ACC112 (cell line): ENCODE data around the gene R3HDML.

ENCODE experiments used
- H2AFZ ChIP-seq: fragments of 200-600 bp; sonication (generic); one replicate; pipeline ENCODE4 v1.6.0; 2017; ENCODE audit warnings: antibody characterized with exemption, low read length; ENCODE audit not compliant: unreplicated experiment
- H3K27ac ChIP-seq: fragments of 200-600 bp; sonication (generic); 2 replicates; pipeline ENCODE4 v1.5.1; 2014; ENCODE audit warnings: low read depth, mild to moderate bottlenecking, antibody characterized with exemption, low read length, moderate library complexity
- H3K27me3 ChIP-seq: fragments of 200-600 bp; sonication (generic); 2 replicates; pipeline ENCODE4 v1.6.1; 2014; ENCODE audit warnings: mild to moderate bottlenecking, antibody characterized with exemption, low read length, moderate library complexity, mixed read lengths; ENCODE audit not compliant: insufficient read depth
- H3K36me3 ChIP-seq: fragments of 200-600 bp; sonication (generic); 2 replicates; pipeline ENCODE4 v1.6.1; 2016; ENCODE audit warnings: mild to moderate bottlenecking, antibody characterized with exemption, low read length, moderate library complexity, mixed read lengths; ENCODE audit not compliant: insufficient read depth
- H3K4me1 ChIP-seq: fragments of 200-600 bp; sonication (generic); one replicate; pipeline ENCODE4 v1.6.1; 2016; ENCODE audit warnings: low read length, mixed read lengths; ENCODE audit not compliant: insufficient read depth, unreplicated experiment, control insufficient read depth
- H3K4me3 ChIP-seq: fragments of 200-600 bp; sonication (generic); 2 replicates; pipeline ENCODE4 v1.5.1; 2014; ENCODE audit warnings: mild to moderate bottlenecking, low read depth, low read length
- H3K79me2 ChIP-seq: fragments of 200-600 bp; sonication (generic); one replicate; pipeline ENCODE4 v1.6.0; 2016; ENCODE audit warnings: low read length; ENCODE audit not compliant: control insufficient read depth, unreplicated experiment, insufficient read depth

R3HDML gene

DNA sequence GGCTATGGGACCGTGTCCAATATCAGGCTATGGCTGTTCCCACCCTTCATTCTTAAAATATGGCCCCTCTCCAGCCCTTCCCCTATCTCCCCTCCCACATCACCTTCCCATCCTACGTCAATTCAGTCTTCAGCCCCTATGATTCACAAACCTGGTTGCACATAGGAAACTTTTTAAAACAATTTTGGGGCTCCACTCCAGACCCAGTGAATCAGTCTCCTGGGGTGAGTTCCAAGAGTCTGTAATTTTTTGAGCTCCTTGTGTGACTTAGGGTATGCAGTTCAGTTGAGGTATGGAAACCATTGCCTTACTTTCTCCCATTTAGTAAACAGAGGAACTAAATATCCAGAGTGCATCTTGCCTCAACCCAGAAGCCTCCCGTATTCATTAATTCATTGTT lies 24.2 kb downstream of the R3HDML start:
- Histone ChIP-seq H3K27ac (no peak overlapping the region), H3K36me3 (no peaks in the 10 kb centered on the region), H3K4me1 (no peaks in the 10 kb centered on the region), H3K27me3 (peaks cover 42% of the 10 kb centered on the region), H3K4me3 (no peak overlapping the region), H3K79me2 (no peaks in the 10 kb centered on the region), H2AFZ (no peak overlapping the region)

DNA sequence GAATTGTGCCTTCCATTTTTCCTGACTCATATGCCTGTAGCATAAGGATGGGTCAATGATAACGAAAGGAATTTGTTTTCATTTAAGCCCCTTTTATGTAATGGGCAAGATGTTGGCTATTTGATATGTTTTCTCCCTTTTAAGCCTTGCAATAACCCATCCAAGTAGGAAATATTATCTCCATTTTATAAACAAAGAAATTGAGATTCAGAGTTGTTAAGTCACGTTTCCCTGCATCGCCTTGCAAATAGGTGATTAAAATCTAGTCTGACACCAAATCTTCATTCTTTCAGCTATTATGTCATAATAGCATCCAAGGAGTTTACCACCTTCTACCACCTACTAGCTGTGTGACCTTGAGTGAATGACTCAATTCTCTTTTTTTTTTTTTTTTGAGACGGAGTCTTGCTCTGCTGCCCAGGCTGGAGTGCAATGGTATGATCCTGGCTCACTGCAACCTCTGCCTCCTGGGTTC lies 25.7 kb downstream of the R3HDML start:
- Histone ChIP-seq H2AFZ (no peak overlapping the region), H3K4me3 (no peak overlapping the region), H3K4me1 (no peaks in the 10 kb centered on the region), H3K27ac (no peak overlapping the region), H3K27me3 (peaks cover 27% of the 10 kb centered on the region), H3K36me3 (no peaks in the 10 kb centered on the region), H3K79me2 (no peaks in the 10 kb centered on the region)

DNA sequence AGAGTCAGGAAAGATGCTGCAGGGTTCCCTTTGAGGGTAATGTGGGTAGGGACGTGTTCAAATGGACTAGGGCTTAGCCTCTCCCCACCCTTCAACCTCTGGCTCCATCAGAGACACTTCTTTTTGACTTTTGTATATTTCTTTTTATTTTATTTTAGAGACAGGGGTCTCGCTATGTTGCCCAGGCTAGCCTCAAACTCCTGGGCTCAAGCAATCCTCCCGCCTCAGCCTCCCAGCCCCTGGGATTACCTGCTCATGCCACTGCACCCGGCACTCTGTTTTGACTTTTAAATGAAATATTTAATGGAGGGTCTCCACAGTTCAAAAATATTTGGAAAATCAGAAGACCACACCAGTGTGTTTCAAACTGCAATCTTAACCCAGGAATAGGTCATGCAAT lies 27.2 kb downstream of the R3HDML start:
- Histone ChIP-seq H3K4me3 (no peak overlapping the region), H2AFZ (no peak overlapping the region), H3K4me1 (no peaks in the 10 kb centered on the region), H3K79me2 (no peaks in the 10 kb centered on the region), H3K36me3 (no peaks in the 10 kb centered on the region), H3K27me3 (peaks cover 16% of the 10 kb centered on the region), H3K27ac (no peak overlapping the region)

DNA sequence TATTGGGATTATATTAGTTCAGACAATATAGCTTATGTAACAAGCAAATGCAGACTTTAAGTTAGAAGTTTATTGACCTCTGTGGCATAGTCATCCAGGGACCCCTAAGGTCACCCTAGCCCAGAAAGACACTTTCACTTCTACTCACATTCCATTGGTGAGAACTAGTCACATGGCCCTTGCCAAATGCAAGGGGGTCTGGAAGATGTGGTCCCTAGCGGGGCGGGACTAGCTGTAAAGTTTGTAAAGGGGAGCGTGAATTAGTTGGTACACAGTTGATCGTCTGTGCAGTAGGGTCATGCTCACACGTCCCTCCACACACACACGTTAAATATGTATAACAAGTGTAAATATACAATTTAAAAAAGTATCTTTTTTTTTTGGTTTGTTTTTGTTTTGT lies 27.9 kb downstream of the R3HDML start:
- Histone ChIP-seq H2AFZ (no peak overlapping the region), H3K4me1 (no peaks in the 10 kb centered on the region), H3K27ac (no peak overlapping the region), H3K4me3 (no peak overlapping the region), H3K79me2 (no peaks in the 10 kb centered on the region), H3K27me3 (peaks cover 9% of the 10 kb centered on the region), H3K36me3 (no peaks in the 10 kb centered on the region)

DNA sequence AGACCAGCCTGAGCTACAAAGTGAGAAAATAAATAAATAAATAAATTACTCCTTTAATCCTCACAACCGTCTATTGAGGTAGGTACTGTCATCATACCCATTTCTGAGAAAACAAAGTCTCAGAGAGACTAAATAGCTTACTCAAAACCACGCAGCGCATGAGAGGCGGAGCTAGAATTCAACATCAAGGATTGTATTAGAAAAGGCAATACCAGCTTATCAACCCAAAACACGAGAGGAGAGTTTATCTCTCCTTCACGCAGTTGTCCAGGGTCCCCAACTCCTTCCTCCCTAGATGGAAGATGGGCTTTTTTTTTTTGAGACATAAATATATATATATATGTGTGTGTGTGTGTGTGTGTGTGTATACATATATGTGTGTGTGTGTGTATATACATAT lies 30.9 kb downstream of the R3HDML start:
- Histone ChIP-seq H3K79me2 (no peaks in the 10 kb centered on the region), H3K36me3 (no peaks in the 10 kb centered on the region), H3K4me1 (no peaks in the 10 kb centered on the region), H3K4me3 (no peak overlapping the region), H3K27ac (no peak overlapping the region), H3K27me3 (peaks cover 6% of the 10 kb centered on the region; the same call in 1 of the 2 replicates), H2AFZ (no peak overlapping the region)

DNA sequence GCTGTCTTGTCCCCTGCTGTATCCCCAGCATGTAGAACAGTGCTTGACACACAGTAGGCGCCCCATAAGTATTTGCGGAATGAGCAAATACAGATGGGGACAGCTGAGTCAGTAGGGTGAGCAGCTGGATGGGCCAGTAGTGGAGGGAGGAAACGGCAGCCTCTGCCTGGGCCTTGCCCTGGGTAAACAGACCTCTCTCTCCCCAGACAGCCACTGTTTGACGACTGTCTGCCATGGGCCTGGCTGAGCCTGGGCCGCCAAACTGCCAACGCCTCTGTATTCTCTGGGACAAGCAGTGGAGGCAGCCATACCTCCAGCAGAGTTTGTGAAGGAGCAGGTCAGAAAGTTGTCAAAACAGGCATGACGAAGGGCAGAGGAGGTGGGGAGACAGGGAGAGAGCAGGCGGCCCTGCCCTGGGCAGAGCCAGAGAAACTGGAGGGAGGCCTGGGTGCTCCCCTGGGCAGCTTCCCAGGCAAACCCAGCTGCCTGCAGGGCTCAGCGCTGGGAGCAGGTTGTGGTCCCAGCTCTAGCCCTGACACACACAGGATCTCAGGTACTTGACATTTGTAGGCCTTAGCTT lies 33.9 kb downstream of the R3HDML start:
- Histone ChIP-seq H3K4me3 (no peak overlapping the region), H3K79me2 (no peaks in the 10 kb centered on the region), H2AFZ (no peak overlapping the region), H3K4me1 (no peaks in the 10 kb centered on the region), H3K27me3 (peaks cover 19% of the 10 kb centered on the region), H3K36me3 (no peaks in the 10 kb centered on the region), H3K27ac (no peak overlapping the region)

GRCh38 chr20:44382641-44383040 lies 45.8 kb downstream of the R3HDML start:
- Histone ChIP-seq H3K79me2 (no peaks in the 10 kb centered on the region), H3K4me1 (no peaks in the 10 kb centered on the region), H3K36me3 (no peaks in the 10 kb centered on the region), H3K4me3 (no peak overlapping the region), H3K27me3 (peaks cover 13% of the 10 kb centered on the region; the same call in 1 of the 2 replicates), H3K27ac (no peak overlapping the region), H2AFZ (no peak overlapping the region)

DNA sequence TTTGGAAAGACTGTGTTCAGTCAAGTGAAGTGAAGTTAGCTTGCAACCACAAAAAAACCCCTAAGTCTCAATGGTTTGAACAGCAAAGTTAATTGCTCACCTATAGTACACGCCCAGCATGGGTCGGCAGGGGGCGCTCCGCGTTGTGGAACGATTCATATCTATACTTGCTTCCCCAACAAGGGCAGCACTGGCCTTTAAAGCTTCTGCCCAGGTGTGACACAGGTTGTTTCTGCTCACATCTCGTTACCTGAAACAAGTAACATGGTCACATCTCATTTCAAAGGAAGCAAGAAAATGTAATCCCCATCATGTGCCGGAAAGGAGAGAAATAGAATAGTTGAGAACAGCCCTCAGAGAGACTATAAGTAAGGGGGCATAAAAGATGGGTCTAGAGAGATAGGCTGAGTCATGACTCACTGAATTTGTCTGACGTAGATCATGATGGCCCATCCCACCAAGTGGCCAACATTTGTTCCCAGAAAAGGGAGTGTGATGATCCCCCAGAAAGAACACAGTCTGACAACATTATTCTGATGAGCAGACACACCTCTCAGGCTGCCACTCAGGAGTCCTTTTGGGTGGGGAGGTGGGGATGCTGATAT lies 47.7 kb downstream of the R3HDML start:
- Histone ChIP-seq H3K36me3 (no peaks in the 10 kb centered on the region), H2AFZ (no peak overlapping the region), H3K27ac (no peak overlapping the region), H3K4me3 (no peak overlapping the region), H3K27me3 (peaks cover 13% of the 10 kb centered on the region; the same call in 1 of the 2 replicates), H3K4me1 (no peaks in the 10 kb centered on the region), H3K79me2 (no peaks in the 10 kb centered on the region)

DNA sequence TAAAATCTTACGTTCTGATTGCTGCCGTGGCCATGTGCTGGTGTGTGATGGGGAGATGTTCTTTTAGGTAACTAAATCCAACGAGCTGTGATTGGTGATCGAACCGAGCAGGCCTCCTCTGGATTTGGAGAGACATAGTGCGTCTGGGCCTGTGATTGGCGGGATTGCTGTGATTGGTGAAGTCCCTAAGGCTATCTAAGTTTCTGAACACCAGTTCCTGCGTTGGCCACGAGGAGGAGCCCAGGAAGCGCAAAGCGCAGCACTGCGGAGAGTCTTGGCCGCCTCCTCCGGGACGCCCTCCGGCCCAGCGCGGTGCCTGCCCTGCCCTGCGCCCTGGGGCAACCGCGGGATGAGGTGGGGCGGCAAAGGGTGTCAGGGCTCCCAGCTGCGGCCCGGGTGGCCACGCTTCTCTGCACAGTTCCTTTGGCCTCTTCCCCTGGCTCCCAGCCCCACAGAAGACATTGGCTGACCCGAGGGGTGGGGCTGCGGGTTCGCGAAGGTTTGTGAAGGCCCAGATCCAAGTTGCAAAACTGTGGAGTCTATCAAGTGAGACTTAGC lies 51.7 kb downstream of the R3HDML start:
- H3K4me1 ChIP-seq = no peaks in the 10 kb centered on the region
- peak overlapping the region; percentile 43; the same call in 1 of the 2 replicates for H3K4me3 ChIP-seq
- no peaks in the 10 kb centered on the region for H3K79me2 ChIP-seq
- H3K27me3 ChIP-seq = no peaks in the 10 kb centered on the region
- H3K36me3 ChIP-seq = no peaks in the 10 kb centered on the region
- H2AFZ ChIP-seq = peak overlapping the region; percentile 62
- no peak overlapping the region for H3K27ac ChIP-seq

DNA sequence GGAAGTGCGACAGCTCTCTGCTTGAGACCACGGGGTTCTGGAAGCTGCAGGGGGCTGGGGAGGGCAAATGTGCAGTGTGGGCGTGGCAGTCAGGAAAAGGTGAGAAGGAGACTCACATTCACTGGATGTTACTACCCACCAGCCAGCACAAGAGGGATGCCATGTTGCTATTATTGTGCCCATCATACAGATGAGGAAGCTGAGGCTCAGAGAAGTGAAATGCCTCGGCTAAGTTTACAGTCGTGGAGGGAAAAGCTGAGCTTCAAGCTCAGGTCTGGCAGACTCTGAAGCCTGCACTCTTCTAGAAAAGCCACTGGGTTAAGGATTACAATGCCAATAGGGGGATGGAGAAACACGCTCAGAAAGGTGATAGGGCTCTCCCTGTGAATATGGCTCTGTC lies 53.0 kb downstream of the R3HDML start:
- no peaks in the 10 kb centered on the region for H3K27me3 ChIP-seq
- H3K36me3 ChIP-seq = no peaks in the 10 kb centered on the region
- no peak overlapping the region for H3K27ac ChIP-seq
- H2AFZ ChIP-seq = no peak overlapping the region
- no peaks in the 10 kb centered on the region for H3K4me1 ChIP-seq
- H3K79me2 ChIP-seq = no peaks in the 10 kb centered on the region
- no peak overlapping the region for H3K4me3 ChIP-seq

DNA sequence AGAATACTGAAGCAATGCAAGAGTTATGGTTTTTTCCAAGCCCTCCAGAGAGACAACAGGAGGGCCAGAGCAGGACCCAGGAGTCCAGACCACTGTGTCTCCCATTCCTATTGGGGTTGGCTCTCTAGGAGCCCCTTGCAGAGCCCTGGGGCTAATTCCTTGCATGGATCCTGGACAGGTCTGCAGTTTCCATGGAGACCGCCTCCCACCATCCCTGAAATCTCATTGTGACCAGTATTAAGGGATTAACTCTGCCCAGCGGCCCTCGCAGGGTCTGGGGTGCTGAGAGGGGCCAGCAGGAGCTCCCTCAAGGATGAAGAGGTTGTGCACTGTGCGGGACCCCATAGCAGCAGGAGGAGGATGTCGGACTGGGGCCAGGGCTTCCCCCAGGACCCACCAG lies 53.4 kb downstream of the R3HDML start:
- Histone ChIP-seq H2AFZ (no peak overlapping the region), H3K4me1 (no peaks in the 10 kb centered on the region), H3K27me3 (no peaks in the 10 kb centered on the region), H3K36me3 (no peaks in the 10 kb centered on the region), H3K4me3 (no peak overlapping the region), H3K27ac (no peak overlapping the region), H3K79me2 (no peaks in the 10 kb centered on the region)
